Tongue (tissue), 3 donors: ENCODE data around the gene AACS. TPM values are rescaled to one million over a fixed set of nuclear protein-coding genes. Genes with fewer than 3 reads are reported as not detected.

Experiments
- DNase-seq: peaks from one replicate; pipeline ENCODE4 v3.0.0-alpha.2; 2015
- small RNA-seq: library from RNA; depleted of rRNA; stranded (forward); fragments of <200 nt; gene quantifications from one replicate; pipeline ENCODE3, GENCODE V24; 2014; ENCODE audit warnings: low replicate concordance
- total RNA-seq: library from RNA; depleted of rRNA; stranded (reverse); fragments of >200 nt; gene quantifications from one replicate; pipeline ENCODE4 v1.2.3, GENCODE V29; 2014

AACS gene
- total RNA-seq, 1 donor from 2014 or later = 35.3 TPM

DNA sequence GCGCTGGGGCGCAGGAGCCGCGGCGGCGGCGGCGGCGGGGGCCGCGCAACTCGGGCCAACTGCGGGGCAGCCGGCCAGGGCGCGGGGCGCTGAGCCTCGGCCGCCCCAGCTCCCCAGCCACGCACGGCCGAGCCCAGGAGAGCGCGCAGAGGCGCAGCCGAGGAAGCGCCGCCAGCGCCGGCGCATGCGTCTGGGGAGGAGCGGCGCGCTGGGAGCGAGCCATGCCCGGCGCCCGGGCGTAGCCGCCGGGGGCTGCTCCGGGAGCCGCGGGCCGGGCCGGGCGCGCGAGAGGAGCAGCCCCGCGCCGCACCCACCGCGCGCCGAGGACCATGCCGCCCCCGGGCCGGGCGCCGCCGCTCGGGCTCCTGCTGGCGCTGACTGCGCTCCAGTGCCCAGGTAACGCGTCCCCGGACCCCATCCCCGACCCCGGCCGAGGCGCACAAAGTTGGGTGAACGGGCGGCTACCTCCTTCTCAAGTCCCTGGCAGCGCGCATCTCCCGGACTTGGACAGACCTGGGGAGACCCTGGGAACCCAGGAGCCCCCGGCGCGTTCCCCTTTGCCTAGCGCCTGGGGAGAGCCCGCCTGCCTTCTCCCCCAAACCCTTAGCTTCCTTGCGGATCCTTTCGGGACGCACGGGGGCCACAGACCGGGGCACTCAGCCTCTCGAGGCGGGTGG is 121.4 kb downstream of the AACS start:
- no peak for DNase-seq

DNA sequence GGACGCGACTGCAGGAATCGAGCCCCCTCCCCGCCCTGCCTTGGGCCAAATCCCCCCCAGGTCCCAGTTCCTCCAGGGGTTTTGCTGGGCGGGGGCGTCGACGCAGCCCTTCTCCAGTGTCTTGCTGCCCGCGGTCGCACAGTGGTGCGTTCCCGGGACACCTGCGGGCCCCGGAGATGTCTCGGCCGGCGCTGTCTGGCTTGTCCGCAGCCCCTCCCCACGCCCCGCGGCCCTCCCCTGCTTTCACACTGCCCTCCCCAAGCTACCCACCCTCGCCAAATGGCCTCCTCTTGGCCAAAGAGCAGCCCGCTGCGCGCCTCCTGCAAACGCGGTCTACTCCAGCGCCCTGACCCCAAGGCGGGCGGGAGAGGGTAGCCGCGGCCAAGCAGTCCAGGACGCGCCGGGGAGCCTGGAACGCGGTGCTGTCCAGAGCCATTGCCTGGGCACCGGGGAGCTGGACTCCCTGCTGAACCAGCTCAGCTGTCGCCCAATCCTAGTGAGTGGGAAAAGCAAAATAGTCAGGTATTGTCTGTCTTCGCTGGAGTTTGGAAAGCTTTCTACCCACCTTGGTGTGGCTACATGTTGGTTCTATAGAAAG is 122.0 kb downstream of the AACS start:
- no peak for DNase-seq

DNA sequence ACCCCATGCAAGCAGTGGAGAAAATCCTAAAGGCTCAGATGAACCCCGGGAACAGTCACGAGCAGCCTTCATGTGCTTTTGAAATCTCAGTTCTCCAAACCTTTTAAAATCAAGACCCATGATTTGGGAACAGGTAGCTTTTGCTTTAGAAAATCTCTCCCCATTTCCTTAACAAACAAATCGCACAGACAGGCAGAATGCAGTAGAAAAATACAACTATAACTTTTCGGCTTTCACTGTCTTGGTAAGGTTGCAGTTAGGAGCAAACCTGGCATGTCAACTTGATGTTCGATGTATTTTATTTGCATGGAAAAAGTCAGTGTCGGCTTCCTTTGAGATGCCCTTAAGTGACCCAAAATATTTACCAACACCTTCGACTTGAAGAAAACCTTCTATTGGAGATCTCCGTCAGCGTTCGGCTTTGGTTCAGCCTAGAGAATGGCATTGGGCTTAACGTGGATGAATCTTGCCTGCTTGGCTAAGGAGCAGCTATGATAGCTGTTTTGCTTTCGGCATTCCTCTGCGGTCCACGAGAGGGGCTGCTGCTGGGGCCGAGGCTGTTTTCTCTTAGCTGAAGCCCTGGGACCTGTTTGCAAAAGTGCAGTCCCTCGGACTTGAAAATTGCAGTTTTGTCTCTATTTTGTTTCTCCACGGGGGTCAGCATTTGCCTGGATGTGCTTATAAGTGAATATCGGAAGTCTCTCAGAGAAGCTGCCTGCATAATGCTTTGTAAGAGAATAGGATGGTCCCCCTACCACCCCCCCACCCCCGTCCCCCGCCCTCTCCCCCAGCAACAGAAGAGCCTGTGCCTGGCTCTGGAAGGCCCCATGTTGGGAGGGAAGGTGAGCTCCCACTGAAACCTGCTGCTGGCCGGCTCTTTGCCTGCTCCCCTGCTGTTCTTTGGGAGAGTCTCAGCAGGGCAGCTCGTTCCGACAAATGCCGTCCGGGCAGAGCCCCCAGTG is 122.8 kb downstream of the AACS start:
- DNase-seq = no peak

DNA sequence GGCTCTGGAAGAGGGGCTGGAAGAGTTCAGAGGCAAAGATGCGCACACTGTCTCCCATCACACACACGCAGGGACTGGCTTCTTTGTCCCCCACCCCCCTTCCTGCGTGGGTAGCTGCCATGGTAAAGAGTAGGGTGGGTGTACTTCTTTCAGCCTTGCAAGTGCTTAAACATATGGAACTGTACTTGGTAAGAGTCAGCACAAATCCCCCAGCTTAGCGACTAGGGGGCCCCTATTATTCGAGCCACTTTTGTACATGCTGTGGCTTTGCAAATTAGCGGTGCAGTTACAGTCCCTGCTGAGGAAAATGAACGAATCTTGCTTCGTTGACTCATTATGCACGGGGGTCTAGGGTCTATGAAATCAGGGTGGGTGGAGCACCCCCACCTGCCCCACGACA is 123.8 kb downstream of the AACS start:
- DNase-seq = no peak

DNA sequence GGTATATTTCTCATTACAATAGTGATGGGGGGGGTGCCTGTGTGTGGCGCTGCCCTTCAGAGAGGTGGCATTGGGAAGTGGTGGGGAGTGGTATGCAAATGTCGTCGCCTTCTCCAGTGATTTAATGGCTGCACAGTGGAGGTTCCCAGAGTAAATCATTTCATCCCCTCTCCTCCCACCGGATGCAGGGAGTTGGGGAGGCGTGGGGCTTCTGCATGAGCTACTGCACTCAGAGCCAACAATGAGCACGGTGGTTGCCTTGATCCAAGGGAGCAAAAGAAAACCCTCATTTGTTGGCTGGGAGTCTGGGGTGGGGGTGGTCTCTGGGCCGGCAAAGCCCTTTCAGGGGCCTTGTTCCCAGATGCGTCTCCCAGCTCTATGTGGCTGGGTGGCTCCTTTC is 124.3 kb downstream of the AACS start:
- DNase-seq = no peak

DNA sequence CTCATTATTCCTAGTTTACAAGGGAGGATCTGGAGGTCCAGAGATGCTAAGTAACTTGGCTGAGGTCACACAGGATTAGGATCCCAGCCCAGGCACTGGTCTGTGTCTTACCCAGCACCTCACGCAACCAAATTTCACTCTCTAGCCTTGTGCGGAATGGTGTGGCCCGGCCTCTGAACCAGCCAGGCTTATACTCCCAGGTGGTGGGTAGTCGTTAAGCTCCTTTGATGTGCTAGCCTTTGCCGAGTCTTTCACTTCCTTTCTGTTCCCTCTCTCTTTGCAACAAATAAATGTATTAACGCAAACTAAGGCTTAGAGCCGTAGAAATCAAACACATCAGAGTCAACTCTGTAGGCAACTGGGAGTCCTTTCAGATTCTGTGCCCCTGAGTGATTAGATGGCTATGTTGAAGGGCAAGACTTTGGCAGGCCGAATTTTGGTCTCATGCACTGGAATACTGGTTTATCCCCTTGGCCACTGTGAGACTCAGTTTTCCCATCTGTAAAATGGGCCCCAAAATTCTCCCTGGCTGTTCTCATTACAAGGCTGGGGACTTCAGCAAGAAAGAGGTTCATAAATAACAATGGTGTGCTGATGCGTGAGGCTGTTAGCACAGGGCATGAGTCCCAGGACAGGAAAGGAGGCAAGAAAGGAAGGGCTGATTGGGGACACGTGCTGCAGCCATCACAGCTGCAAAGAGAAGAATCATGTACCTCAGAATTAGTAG is 126.3 kb downstream of the AACS start:
- DNase-seq = no peak

DNA sequence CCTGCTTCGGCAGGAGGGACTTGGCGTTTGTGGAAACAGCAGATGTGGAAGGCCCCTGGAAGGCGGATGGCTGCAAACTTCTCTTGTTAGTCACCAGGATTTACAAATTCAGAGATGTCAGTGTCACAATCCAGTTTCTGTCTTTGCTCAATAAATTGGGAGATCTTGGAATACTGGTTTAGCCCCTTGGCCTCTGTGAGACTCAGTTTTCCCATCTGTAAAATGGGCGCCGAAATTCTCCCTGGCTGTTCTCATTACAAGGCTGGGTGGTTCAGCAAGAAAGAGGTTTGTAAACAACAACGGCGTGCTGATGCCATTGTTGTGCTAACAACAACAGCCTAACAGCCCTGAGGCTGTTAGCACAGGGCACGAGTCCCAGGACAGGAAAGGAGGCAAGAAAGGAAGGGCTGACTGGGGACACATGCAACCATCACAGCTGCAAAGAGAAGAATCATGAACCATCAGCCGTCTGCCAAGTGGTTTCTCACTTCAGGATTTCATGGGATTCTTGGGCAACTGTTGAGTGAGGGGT is 127.5 kb downstream of the AACS start:
- DNase-seq = no peak

Small RNA genes within 50 kb of the gene (small RNA-seq; reads per million reads assigned to genes)
- gene AC122688.1 = not detected

Other genes starting within 250 kb of the AACS start
- gene SCARB1, start 201.6 kb upstream of the AACS start, total RNA-seq = 16.2 TPM
- gene UBC, start 150.8 kb upstream of the AACS start, total RNA-seq = 960 TPM
- 12.2 TPM for gene DHX37, start 76.3 kb upstream of the AACS start, total RNA-seq
- 5.5 TPM for gene BRI3BP, start 71.8 kb upstream of the AACS start, total RNA-seq
- gene TMEM132B, start 121.0 kb downstream of the AACS start, total RNA-seq = 7.0 TPM